Activated naive CD4-positive, alpha-beta T cell treated with anti-CD3 and anti-CD28 coated beads, Interleukin-2, amount 10 ng/mL, durations not matched to agents 7 days and 5 days (primary cell): ENCODE data around the gene NME5.

Experiments
- CTCF ChIA-PET: fragments of 350-600 bp; sonication (Branson Sonifier 250); formaldehyde crosslinking; loops from one replicate; lab custom pipeline; 2021; ENCODE audit warnings: antibody characterized with exemption; lab: Charles Lee
- DNase-seq: peaks from one replicate; pipeline ENCODE4 v3.0.0-alpha.2; 2020
- H3K27ac Mint-ChIP-seq: one replicate; pipeline ENCODE4 v1.8.0; 2021; ENCODE audit warnings: mild to moderate bottlenecking, moderate library complexity, mixed read lengths
- H3K27me3 Mint-ChIP-seq: one replicate; pipeline ENCODE4 v1.8.0; 2021; ENCODE audit warnings: mild to moderate bottlenecking, mixed read lengths
- H3K36me3 Mint-ChIP-seq: one replicate; pipeline ENCODE4 v1.8.0; 2021; ENCODE audit warnings: mixed read lengths
- H3K4me1 Mint-ChIP-seq: one replicate; pipeline ENCODE4 v1.8.0; 2021; ENCODE audit warnings: mixed read lengths
- H3K4me3 Mint-ChIP-seq: one replicate; pipeline ENCODE4 v1.8.0; 2021; ENCODE audit warnings: mild to moderate bottlenecking, moderate library complexity, mixed read lengths
- H3K9me3 Mint-ChIP-seq: one replicate; pipeline ENCODE4 v1.8.0; 2021; ENCODE audit warnings: mixed read lengths

NME5 gene

GRCh38 chr5:138111181-138111580, 28.0 kb downstream of the NME5 start:
- CTCF ChIA-PET, result interaction anchor here (1.3 to 1.5 kb wide), 2 partner anchors 22 to 332 kb away, joined by 3 read pairs; no protein-coding TSS in a partner anchor
- Mint-ChIP-seq H3K4me3 (no peak overlapping the region), H3K27me3 (peaks cover 23% of the 10 kb centered on the region), H3K36me3 (no peaks in the 10 kb centered on the region), H3K4me1 (no peaks in the 10 kb centered on the region), H3K9me3 (no peaks in the 10 kb centered on the region), H3K27ac (no peak overlapping the region)
- no peak for DNase-seq

GRCh38 chr5:138110266-138110963, 28.8 kb downstream of the NME5 start:
- DNase-seq, result no peak
- no peaks in the 10 kb centered on the region for H3K9me3 Mint-ChIP-seq
- H3K27ac Mint-ChIP-seq, result no peak overlapping the region
- H3K4me3 Mint-ChIP-seq, result no peak overlapping the region
- H3K4me1 Mint-ChIP-seq, result no peaks in the 10 kb centered on the region
- no peaks in the 10 kb centered on the region for H3K36me3 Mint-ChIP-seq
- H3K27me3 Mint-ChIP-seq, result peaks cover 23% of the 10 kb centered on the region
- CTCF ChIA-PET, result interaction anchor here (0.6 to 1.3 kb wide), 3 partner anchors 23 to 75 kb away, joined by 3 read pairs; no protein-coding TSS in a partner anchor

GRCh38 chr5:138109463-138110265, 29.6 kb downstream of the NME5 start:
- peaks cover 23% of the 10 kb centered on the region for H3K27me3 Mint-ChIP-seq
- H3K4me1 Mint-ChIP-seq, result no peaks in the 10 kb centered on the region
- no peaks in the 10 kb centered on the region for H3K9me3 Mint-ChIP-seq
- DNase-seq, result no peak
- CTCF ChIA-PET, result interaction anchor here (0.6 to 1.3 kb wide), 3 partner anchors 23 to 74 kb away, joined by 3 read pairs; no protein-coding TSS in a partner anchor
- H3K36me3 Mint-ChIP-seq, result no peaks in the 10 kb centered on the region
- no peak overlapping the region for H3K4me3 Mint-ChIP-seq
- no peak overlapping the region for H3K27ac Mint-ChIP-seq

GRCh38 chr5:138107213-138107612, 32.0 kb downstream of the NME5 start:
- Mint-ChIP-seq H3K27me3 (peaks cover 14% of the 10 kb centered on the region), H3K4me3 (no peak overlapping the region), H3K9me3 (no peaks in the 10 kb centered on the region), H3K4me1 (peaks cover 3% of the 10 kb centered on the region), H3K36me3 (no peaks in the 10 kb centered on the region), H3K27ac (no peak overlapping the region)
- CTCF ChIA-PET, result interaction anchor here (0.7 to 1.6 kb wide), 3 partner anchors 10 to 30 kb away, joined by 3 to 4 read pairs (median 3); no protein-coding TSS in a partner anchor
- no peak for DNase-seq

- no peak overlapping the region for H3K27ac Mint-ChIP-seq
- H3K36me3 Mint-ChIP-seq, result no peaks in the 10 kb centered on the region
- H3K9me3 Mint-ChIP-seq, result no peaks in the 10 kb centered on the region
- no peak overlapping the region for H3K4me3 Mint-ChIP-seq
- H3K4me1 Mint-ChIP-seq, result peaks cover 3% of the 10 kb centered on the region
- H3K27me3 Mint-ChIP-seq, result peaks cover 7% of the 10 kb centered on the region
- DNase-seq, result no peak
- CTCF ChIA-PET, result interaction anchor here (1.6 kb wide), 1 partner anchor 28 kb away, joined by 4 read pairs; no protein-coding TSS in a partner anchor
Observed at GRCh38 chr5:138105709-138106108, 33.5 kb downstream of the NME5 start.

- Mint-ChIP-seq H3K9me3 (no peaks in the 10 kb centered on the region), H3K27me3 (no peaks in the 10 kb centered on the region), H3K4me3 (no peak overlapping the region), H3K27ac (no peak overlapping the region), H3K36me3 (no peaks in the 10 kb centered on the region), H3K4me1 (peaks cover 3% of the 10 kb centered on the region)
- no peak for DNase-seq
- CTCF ChIA-PET, result interaction anchor here (1.3 kb wide), 1 partner anchor 68 kb away, joined by 4 read pairs; no protein-coding TSS in a partner anchor
Observed at GRCh38 chr5:138103319-138103637, 36.0 kb downstream of the NME5 start.

- CTCF ChIA-PET, result interaction anchor here (1.0 to 1.3 kb wide), 2 partner anchors 31 to 67 kb away, joined by 3 to 4 read pairs; no protein-coding TSS in a partner anchor
- Mint-ChIP-seq H3K27ac (no peak overlapping the region), H3K4me1 (peaks cover 3% of the 10 kb centered on the region), H3K4me3 (no peak overlapping the region), H3K27me3 (no peaks in the 10 kb centered on the region), H3K36me3 (no peaks in the 10 kb centered on the region), H3K9me3 (no peaks in the 10 kb centered on the region)
- no peak for DNase-seq
Observed at GRCh38 chr5:138102454-138103318, 36.5 kb downstream of the NME5 start.

- no peaks in the 10 kb centered on the region for H3K27me3 Mint-ChIP-seq
- H3K27ac Mint-ChIP-seq, result no peak overlapping the region
- H3K9me3 Mint-ChIP-seq, result no peaks in the 10 kb centered on the region
- peaks cover 47% of the 10 kb centered on the region for H3K4me1 Mint-ChIP-seq
- H3K36me3 Mint-ChIP-seq, result no peaks in the 10 kb centered on the region
- no peak for DNase-seq
- H3K4me3 Mint-ChIP-seq, result no peak overlapping the region
- CTCF ChIA-PET, result interaction anchor here (1.1 to 1.4 kb wide), 4 partner anchors 10 to 61 kb away, joined by 3 to 5 read pairs (median 4); no protein-coding TSS in a partner anchor
Observed at GRCh38 chr5:138096997-138097828, 42.0 kb downstream of the NME5 start.

- Mint-ChIP-seq H3K36me3 (no peaks in the 10 kb centered on the region), H3K27ac (no peak overlapping the region)
- CTCF ChIA-PET, result interaction anchor here (1.1 to 1.4 kb wide), 3 partner anchors 19 to 60 kb away, joined by 3 to 5 read pairs (median 4); no protein-coding TSS in a partner anchor
Observed at GRCh38 chr5:138096363-138096762, 42.9 kb downstream of the NME5 start.

GRCh38 chr5:138095100-138095907, 43.9 kb downstream of the NME5 start:
- CTCF ChIA-PET, result interaction anchor here (1.4 kb wide), 1 partner anchor 59 kb away, joined by 4 read pairs; no protein-coding TSS in a partner anchor
- H3K4me3 Mint-ChIP-seq, result no peak overlapping the region
- peaks cover 14% of the 10 kb centered on the region for H3K27me3 Mint-ChIP-seq
- no peak for DNase-seq
- no peak overlapping the region for H3K27ac Mint-ChIP-seq
- no peaks in the 10 kb centered on the region for H3K9me3 Mint-ChIP-seq
- H3K4me1 Mint-ChIP-seq, result peaks cover 49% of the 10 kb centered on the region
- H3K36me3 Mint-ChIP-seq, result no peaks in the 10 kb centered on the region

More at GRCh38 chr5:138096363-138096762, 42.9 kb downstream of the NME5 start:
- no peaks in the 10 kb centered on the region for H3K9me3 Mint-ChIP-seq
- H3K27me3 Mint-ChIP-seq, result peaks cover 6% of the 10 kb centered on the region
- H3K4me3 Mint-ChIP-seq, result no peak overlapping the region
- peaks cover 49% of the 10 kb centered on the region for H3K4me1 Mint-ChIP-seq
- DNase-seq, result no peak

GRCh38 chr5:138093036-138093435, 46.2 kb downstream of the NME5 start:
- CTCF ChIA-PET, result no interaction called here
- Mint-ChIP-seq H3K4me3 (no peak overlapping the region), H3K36me3 (no peaks in the 10 kb centered on the region), H3K27me3 (peaks cover 15% of the 10 kb centered on the region), H3K27ac (no peak overlapping the region), H3K4me1 (peaks cover 49% of the 10 kb centered on the region), H3K9me3 (no peaks in the 10 kb centered on the region)
- DNase-seq, result no peak

GRCh38 chr5:138092301-138092700, 46.9 kb downstream of the NME5 start:
- H3K27ac Mint-ChIP-seq, result no peak overlapping the region
- H3K9me3 Mint-ChIP-seq, result no peaks in the 10 kb centered on the region
- no peak overlapping the region for H3K4me3 Mint-ChIP-seq
- peaks cover 46% of the 10 kb centered on the region for H3K4me1 Mint-ChIP-seq
- H3K36me3 Mint-ChIP-seq, result no peaks in the 10 kb centered on the region
- peaks cover 15% of the 10 kb centered on the region for H3K27me3 Mint-ChIP-seq
- CTCF ChIA-PET, result no interaction called here
- DNase-seq, result no peak
